GM12872 (cell line): ENCODE results near the gene UBIAD1.
A peak's percentile ranks its signal among the peaks of the same experiment; 100 is the strongest.

ENCODE experiments used
- TF ChIP-seq, protein P1 (sequence below): IDR thresholded peaks from 3 replicates; pipeline ENCODE4 v1.5.1; 2011; ENCODE audit warnings: low read depth, mild to moderate bottlenecking, low read length, moderate library complexity; ENCODE audit not compliant: insufficient read depth

UBIAD1 gene

DNA sequence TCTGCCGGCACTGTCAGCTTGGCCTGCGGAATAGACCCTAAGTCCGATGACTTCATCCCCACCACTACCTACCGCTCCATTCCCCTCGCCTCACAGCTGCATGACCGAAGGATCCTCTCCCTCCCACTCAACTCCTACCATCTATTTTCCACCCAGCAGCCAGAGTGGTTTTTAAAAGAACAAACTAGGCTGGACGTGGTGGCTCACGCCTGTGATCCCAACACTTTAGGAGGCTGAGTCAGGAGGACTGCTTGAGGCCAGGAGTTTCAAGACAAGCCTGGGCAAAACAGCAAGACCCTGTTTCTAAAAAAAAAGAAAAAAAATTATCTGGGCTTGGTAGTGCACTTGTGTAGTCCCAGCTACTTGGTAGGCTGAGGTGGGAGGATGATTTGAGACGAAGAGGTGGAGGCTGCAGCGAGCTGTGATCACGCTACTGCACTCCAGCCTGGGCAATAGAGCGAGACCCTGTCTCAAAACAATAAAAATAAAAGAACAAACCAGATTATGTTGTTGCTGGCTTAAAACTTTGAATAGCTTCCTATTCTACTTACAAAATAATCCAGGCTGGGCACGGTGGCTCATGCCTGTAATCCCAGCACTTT lies 59.0 kb downstream of the UBIAD1 start:
- TF ChIP-seq, protein P1, sequence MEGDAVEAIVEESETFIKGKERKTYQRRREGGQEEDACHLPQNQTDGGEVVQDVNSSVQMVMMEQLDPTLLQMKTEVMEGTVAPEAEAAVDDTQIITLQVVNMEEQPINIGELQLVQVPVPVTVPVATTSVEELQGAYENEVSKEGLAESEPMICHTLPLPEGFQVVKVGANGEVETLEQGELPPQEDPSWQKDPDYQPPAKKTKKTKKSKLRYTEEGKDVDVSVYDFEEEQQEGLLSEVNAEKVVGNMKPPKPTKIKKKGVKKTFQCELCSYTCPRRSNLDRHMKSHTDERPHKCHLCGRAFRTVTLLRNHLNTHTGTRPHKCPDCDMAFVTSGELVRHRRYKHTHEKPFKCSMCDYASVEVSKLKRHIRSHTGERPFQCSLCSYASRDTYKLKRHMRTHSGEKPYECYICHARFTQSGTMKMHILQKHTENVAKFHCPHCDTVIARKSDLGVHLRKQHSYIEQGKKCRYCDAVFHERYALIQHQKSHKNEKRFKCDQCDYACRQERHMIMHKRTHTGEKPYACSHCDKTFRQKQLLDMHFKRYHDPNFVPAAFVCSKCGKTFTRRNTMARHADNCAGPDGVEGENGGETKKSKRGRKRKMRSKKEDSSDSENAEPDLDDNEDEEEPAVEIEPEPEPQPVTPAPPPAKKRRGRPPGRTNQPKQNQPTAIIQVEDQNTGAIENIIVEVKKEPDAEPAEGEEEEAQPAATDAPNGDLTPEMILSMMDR, result no peak

DNA sequence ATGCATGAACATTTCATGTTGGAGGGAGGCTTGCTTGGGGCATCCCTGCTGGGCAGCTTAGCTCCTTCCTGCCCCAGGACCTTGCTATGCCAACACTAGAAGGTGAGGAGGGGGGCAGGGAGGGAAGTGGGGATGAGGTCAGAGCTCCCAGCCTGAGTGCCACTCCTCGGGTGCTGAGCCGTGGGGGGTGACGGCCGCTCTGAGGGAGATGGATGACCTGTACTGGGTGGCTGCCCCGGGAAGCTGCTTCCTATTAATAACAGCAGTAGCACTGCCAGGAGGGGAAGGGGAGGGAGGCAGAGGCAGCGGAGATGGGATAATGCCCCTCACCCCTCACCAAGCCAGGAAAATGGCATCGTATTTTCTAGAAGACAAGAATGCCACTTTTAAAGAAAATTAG lies 60.6 kb downstream of the UBIAD1 start:
- TF ChIP-seq, protein P1, result no peak

DNA sequence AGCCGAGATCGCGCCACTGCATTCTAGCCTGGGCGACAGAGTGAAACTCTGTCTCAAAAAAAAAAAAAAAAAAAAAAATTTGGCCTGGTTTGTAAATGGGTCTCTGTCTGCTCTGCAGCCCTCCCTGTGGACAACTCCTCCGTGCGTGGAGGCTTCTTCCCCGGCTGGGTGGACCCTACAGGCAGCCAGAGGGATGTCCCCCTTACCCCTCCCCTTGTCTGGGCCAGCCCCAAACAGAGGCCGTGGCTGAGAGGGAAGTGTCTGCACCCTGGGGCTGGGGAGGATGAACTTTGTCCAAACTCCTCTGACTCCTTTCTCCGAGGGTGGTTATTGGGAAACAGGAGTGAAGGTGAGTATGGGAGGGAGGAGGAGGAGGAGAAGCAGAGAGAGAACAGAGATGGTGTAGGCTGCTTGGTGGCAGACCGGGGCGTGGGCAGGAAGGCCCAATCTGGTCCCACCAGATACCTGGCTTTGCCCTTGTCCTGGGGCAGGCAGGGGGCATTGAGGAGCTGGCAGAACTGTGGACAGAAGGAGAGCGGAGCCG lies 61.3 kb downstream of the UBIAD1 start:
- TF ChIP-seq, protein P1, result no peak

DNA sequence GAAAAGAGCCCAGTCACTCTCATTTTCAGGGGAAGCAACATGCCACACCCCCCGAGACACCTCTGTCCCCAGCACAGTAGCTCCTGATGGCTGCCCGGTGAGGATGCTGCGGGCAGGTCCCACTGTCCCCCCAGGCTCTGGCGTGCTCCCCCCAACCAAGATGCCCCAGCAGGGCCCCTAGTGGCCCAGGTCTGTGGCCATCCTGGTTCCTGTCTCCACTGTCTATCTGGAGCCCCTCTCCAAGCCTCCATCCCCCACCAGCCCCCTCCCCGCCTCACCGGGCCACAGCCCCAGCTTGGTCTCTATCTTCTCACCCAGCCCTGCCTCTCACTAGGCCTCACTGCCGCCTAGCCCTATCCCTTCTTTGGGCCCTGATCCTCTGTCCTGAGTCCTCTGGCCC lies 61.8 kb downstream of the UBIAD1 start:
- TF ChIP-seq, protein P1, result no peak

DNA sequence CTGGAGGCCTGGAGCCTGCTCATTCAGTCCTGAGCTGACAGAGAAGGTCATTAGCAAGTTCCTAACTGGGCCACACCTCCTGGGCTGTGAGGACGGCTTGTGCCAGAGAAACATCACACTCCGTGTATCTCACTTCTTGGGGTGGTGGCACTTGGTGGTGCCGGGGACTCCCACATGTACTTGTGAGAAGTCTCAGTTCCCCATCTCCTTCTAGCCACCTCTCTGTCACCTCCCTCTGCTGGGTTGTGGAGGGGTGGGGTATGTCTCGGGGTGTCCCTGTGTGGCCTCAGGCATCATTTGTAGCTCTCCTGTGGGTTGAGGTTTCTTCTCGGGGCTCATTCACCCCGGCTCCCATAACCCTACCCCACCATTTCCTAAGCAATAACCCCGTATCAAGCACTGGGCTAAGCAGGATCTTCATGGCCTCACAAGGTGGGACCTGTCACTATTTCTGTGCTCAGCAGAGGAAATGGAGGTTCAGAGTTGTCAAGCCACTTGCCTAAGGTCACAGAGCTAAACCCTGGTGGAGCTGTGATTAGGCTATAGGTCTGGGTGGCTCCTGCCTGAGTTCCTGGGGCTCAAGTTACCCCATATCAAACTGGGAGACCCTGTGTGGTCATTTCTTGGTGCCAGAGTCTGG lies 62.5 kb downstream of the UBIAD1 start:
- TF ChIP-seq, protein P1, result no peak

DNA sequence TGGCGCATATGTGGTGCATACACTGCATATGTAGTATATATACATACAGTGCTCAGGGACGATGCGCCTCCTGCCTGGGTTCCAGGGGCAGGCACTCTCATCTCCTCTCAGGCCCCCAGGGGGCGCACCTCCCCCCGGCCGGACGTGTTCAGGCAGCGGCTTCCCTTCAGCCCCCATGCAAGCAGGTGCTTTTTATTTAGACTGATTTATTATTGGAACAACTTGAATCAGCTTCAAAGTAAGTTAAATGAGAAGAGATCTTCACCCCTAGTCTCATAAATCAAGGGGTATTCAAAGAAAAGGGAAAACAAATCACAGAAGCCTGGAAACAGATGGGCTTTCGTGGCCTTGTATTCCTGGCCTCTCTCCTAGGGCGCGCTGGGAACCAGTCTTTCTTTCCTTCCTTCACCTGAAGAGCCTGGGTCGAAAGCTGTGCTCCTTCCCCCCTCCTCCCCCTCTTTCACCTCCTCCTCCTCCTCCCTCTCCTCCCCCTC lies 64.6 kb downstream of the UBIAD1 start:
- TF ChIP-seq, protein P1, result peak; percentile 83
